Renal pelvis (tissue), 12 donors: ENCODE results near the gene PIAS1. TPM values are rescaled to one million over a fixed set of nuclear protein-coding genes. Genes with fewer than 3 reads are reported as not detected.
"Not testable (repeated sequence)": the region's sequence is repeated elsewhere in the genome, so short reads cannot be mapped to it uniquely, and the experiment has no call there.

Source experiments
- DNase-seq: peaks from one replicate; pipeline ENCODE4 v3.0.0-alpha.2; 2013
- long read RNA-seq, 16 experiments: transcript quantifications; one replicate each; lab custom pipeline, GENCODE V29; 2026
- polyA plus RNA-seq, 3 donors: library from polyadenylated mRNA; unstranded; fragments of 120-200 nt; gene quantifications; one replicate each; pipeline ENCODE4 v1.2.1, GENCODE V29; 2013; ENCODE audit not compliant: insufficient read length in 3 of 3

The PIAS1 gene
- polyA plus RNA-seq = 10 to 100 TPM; 42.0 to 54.6 (median 51.0) TPM
- long read RNA-seq, donor 1, full-length matches to known transcripts = 6 of 137 reads
- long read RNA-seq, donor 1, partial matches to known transcripts = 111 of 137 reads
- long read RNA-seq, donor 1, other reads (novel, unspliced or antisense) = 20 of 137 reads
- long read RNA-seq, donor 2, full-length matches to known transcripts = 16 of 30 reads
- long read RNA-seq, donor 2, partial matches to known transcripts = 14 of 30 reads
- long read RNA-seq, donor 2, other reads (novel, unspliced or antisense) = 0 of 30 reads
- long read RNA-seq, donor 3, full-length matches to known transcripts = 5 of 21 reads
- long read RNA-seq, donor 3, partial matches to known transcripts = 16 of 21 reads
- long read RNA-seq, donor 3, other reads (novel, unspliced or antisense) = 0 of 21 reads
- long read RNA-seq, donor 4 = 0 reads
- long read RNA-seq, donor 5, full-length matches to known transcripts = 2 of 47 reads
- long read RNA-seq, donor 5, partial matches to known transcripts = 6 of 47 reads
- long read RNA-seq, donor 5, other reads (novel, unspliced or antisense) = 39 of 47 reads
- long read RNA-seq, donor 6, full-length matches to known transcripts = 10 of 109 reads
- long read RNA-seq, donor 6, partial matches to known transcripts = 62 of 109 reads
- long read RNA-seq, donor 6, other reads (novel, unspliced or antisense) = 37 of 109 reads
- long read RNA-seq, donor 7, full-length matches to known transcripts = 4 of 105 reads
- long read RNA-seq, donor 7, partial matches to known transcripts = 58 of 105 reads
- long read RNA-seq, donor 7, other reads (novel, unspliced or antisense) = 43 of 105 reads
- long read RNA-seq, donor 8, full-length matches to known transcripts = 4 of 4 reads
- long read RNA-seq, donor 8, partial matches to known transcripts = 0 of 4 reads
- long read RNA-seq, donor 8, other reads (novel, unspliced or antisense) = 0 of 4 reads
- long read RNA-seq, donor 9, full-length matches to known transcripts = 10 of 110 reads
- long read RNA-seq, donor 9, partial matches to known transcripts = 40 of 110 reads
- long read RNA-seq, donor 9, other reads (novel, unspliced or antisense) = 60 of 110 reads
- long read RNA-seq, donor 10, full-length matches to known transcripts = 3 of 3 reads
- long read RNA-seq, donor 10, partial matches to known transcripts = 0 of 3 reads
- long read RNA-seq, donor 10, other reads (novel, unspliced or antisense) = 0 of 3 reads
- long read RNA-seq, donor 11, full-length matches to known transcripts = 3 of 10 reads
- long read RNA-seq, donor 11, partial matches to known transcripts = 7 of 10 reads
- long read RNA-seq, donor 11, other reads (novel, unspliced or antisense) = 0 of 10 reads
- long read RNA-seq, donor 12, full-length matches to known transcripts = 9 of 163 reads
- long read RNA-seq, donor 12, partial matches to known transcripts = 113 of 163 reads
- long read RNA-seq, donor 12, other reads (novel, unspliced or antisense) = 41 of 163 reads
- long read RNA-seq, donor 13, full-length matches to known transcripts = 3 of 13 reads
- long read RNA-seq, donor 13, partial matches to known transcripts = 10 of 13 reads
- long read RNA-seq, donor 13, other reads (novel, unspliced or antisense) = 0 of 13 reads
- long read RNA-seq, donor 14 = 0 reads
- long read RNA-seq, donor 15 = 0 reads
- long read RNA-seq, donor 16, full-length matches to known transcripts = 5 of 101 reads
- long read RNA-seq, donor 16, partial matches to known transcripts = 61 of 101 reads
- long read RNA-seq, donor 16, other reads (novel, unspliced or antisense) = 35 of 101 reads

- DNase-seq = peak; percentile 91
Measured at GRCh38 chr15:68053701-68054627, at the start of gene PIAS1. PIAS1 (plus strand) TSS chr15:68054315; CDS start chr15:68054327, 12 bp downstream.

GRCh38 chr15:68007642-68008041 is 46.5 kb upstream of the PIAS1 start:
- not testable (repeated sequence) for DNase-seq

- no peak for DNase-seq
Measured at GRCh38 chr15:68010361-68011153, 43.6 kb upstream of the PIAS1 start.

GRCh38 chr15:68012911-68013310 is 41.2 kb upstream of the PIAS1 start:
- DNase-seq = no peak

- no peak for DNase-seq
Measured at GRCh38 chr15:68014219-68014618, 39.9 kb upstream of the PIAS1 start.

GRCh38 chr15:68015244-68015643 is 38.9 kb upstream of the PIAS1 start:
- DNase-seq = no peak

- DNase-seq = no peak
Measured at GRCh38 chr15:68017201-68017600, 36.9 kb upstream of the PIAS1 start.

- no peak for DNase-seq
Measured at GRCh38 chr15:68018797-68019444, 35.2 kb upstream of the PIAS1 start.

GRCh38 chr15:68019814-68020525 is 34.1 kb upstream of the PIAS1 start:
- no peak for DNase-seq

- no peak for DNase-seq
Measured at GRCh38 chr15:68020685-68021084, 33.4 kb upstream of the PIAS1 start.

- no peak for DNase-seq
Measured at GRCh38 chr15:68022061-68022460, 32.1 kb upstream of the PIAS1 start.

GRCh38 chr15:68023307-68024101 is 30.6 kb upstream of the PIAS1 start:
- DNase-seq = no peak

GRCh38 chr15:68025835-68026424 is 28.2 kb upstream of the PIAS1 start:
- DNase-seq = no peak

GRCh38 chr15:68027388-68027787 is 26.7 kb upstream of the PIAS1 start:
- no peak for DNase-seq

GRCh38 chr15:68028137-68028887 is 25.8 kb upstream of the PIAS1 start:
- DNase-seq = no peak

GRCh38 chr15:68028888-68029207 is 25.3 kb upstream of the PIAS1 start:
- no peak for DNase-seq
